A673 (cell line): ENCODE measurements around the gene TFDP2. TPM values are rescaled to one million over a fixed set of nuclear protein-coding genes. Genes with fewer than 3 reads are reported as not detected.

Experiments
- BruUV-seq: library from RNA; stranded (reverse); fragments of 400-500 nt; replicated peaks from 2 replicates; lab custom pipeline; 2021; lab: Mats Ljungman, UMichigan
- CTCF ChIA-PET: fragments of 300-600 bp; sonication (Branson Sonifier 250); formaldehyde crosslinking; loops from one replicate; lab custom pipeline; 2022; ENCODE audit warnings: antibody characterized with exemption; lab: Charles Lee
- POLR2A ChIA-PET: fragments of 300-600 bp; sonication (Branson Sonifier 250); formaldehyde crosslinking; loops from one replicate; lab custom pipeline; 2022; ENCODE audit warnings: antibody characterized with exemption; ENCODE audit not compliant: low non-redundant PET; lab: Charles Lee
- DNase-seq: peaks from one replicate; pipeline ENCODE4 v3.0.0-alpha.2; 2015; ENCODE audit warnings: low spot score
- H3K27ac ChIP-seq: fragments of 200-600 bp; sonication (generic); 2 replicates; pipeline ENCODE4 v1.5.1; 2016; ENCODE audit warnings: mixed run types, low read depth, mild to moderate bottlenecking, mixed read lengths, antibody characterized with exemption, low read length; ENCODE audit not compliant: poor library complexity, severe bottlenecking
- H3K27me3 ChIP-seq: fragments of 200-600 bp; sonication (generic); replicated peaks from 2 replicates; pipeline ENCODE4 v1.6.1; 2017; ENCODE audit warnings: mixed run types, low read depth, mild to moderate bottlenecking, mixed read lengths, antibody characterized with exemption, low read length; ENCODE audit not compliant: insufficient read depth, poor library complexity
- H3K36me3 ChIP-seq: fragments of 200-600 bp; sonication (generic); 2 replicates; pipeline ENCODE4 v1.6.1; 2016; ENCODE audit warnings: mixed run types, mild to moderate bottlenecking, mixed read lengths, antibody characterized with exemption, low read length; ENCODE audit not compliant: insufficient read depth, poor library complexity, severe bottlenecking
- H3K4me1 ChIP-seq: fragments of 200-600 bp; sonication (generic); 2 replicates; pipeline ENCODE4 v1.6.1; 2017; ENCODE audit warnings: mixed run types, mild to moderate bottlenecking, mixed read lengths, antibody characterized with exemption, low read length; ENCODE audit not compliant: insufficient read depth, poor library complexity, severe bottlenecking
- H3K4me3 ChIP-seq: fragments of 200-600 bp; sonication (generic); 2 replicates; pipeline ENCODE4 v1.5.1; 2016; ENCODE audit warnings: low read depth, mixed run types, mild to moderate bottlenecking, mixed read lengths, low read length; ENCODE audit not compliant: poor library complexity, severe bottlenecking
- H3K9me3 ChIP-seq: fragments of 200-600 bp; sonication (generic); 2 replicates; pipeline ENCODE4 v1.6.1; 2016; ENCODE audit warnings: mixed run types, low read depth, mild to moderate bottlenecking, mixed read lengths, antibody characterized with exemption, low read length; ENCODE audit not compliant: poor library complexity, severe bottlenecking
- CTCF ChIP-seq: fragments of 300-800, 200-600 bp; sonication (generic); conservative IDR thresholded peaks from 2 replicates; pipeline ENCODE4 v1.5.1; 2017; ENCODE audit warnings: low read depth, mild to moderate bottlenecking, antibody characterized with exemption, low read length, moderate library complexity, mixed read lengths
- EZH2 ChIP-seq: fragments of 200-600 bp; sonication (generic); IDR thresholded peaks from 2 replicates; pipeline ENCODE4 v1.6.1; 2017; ENCODE audit warnings: borderline replicate concordance, low read depth, mild to moderate bottlenecking, mixed read lengths, antibody characterized with exemption, low read length; ENCODE audit not compliant: poor library complexity, severe bottlenecking
- intact Hi-C: fragments of 100-400 bp; cut with micrococcal nuclease; formaldehyde crosslinking; loops from one replicate; pipeline ENCODE4 v1.10.0; 2022; ENCODE audit not compliant: unreplicated experiment
- total RNA-seq: library from RNA; stranded (reverse); gene quantifications from 2 replicates; pipeline ENCODE4 v1.2.3, GENCODE V29; 2021

TFDP2 gene
- total RNA-seq, 1 experiment from 2014 or later = 41.6 TPM

- ChIA-PET POLR2A (no interaction called here), CTCF (no interaction called here)
- Histone ChIP-seq H3K4me3 (no peak overlapping the region), H3K36me3 (peaks cover 6% of the 10 kb centered on the region), H3K27me3 (no peaks in the 10 kb centered on the region), H3K27ac (no peak overlapping the region), H3K9me3 (no peaks in the 10 kb centered on the region), H3K4me1 (no peaks in the 10 kb centered on the region)
- intact Hi-C loops = loop anchor here (10.0 kb wide), 1 partner anchor 159 kb away; no protein-coding TSS in a partner anchor
- DNase-seq = no peak
- no TSS peak for BruUV-seq
- TF ChIP-seq CTCF = no peak
These were observed 183.9 kb downstream of the TFDP2 start for GRCh38 chr3:141965471-141965870.

GRCh38 chr3:141963301-141963700, 186.0 kb downstream of the TFDP2 start:
- intact Hi-C loops = loop anchor here (2.0 to 10.0 kb wide), 2 partner anchors 162 to 318 kb away; no protein-coding TSS in a partner anchor
- no TSS peak for BruUV-seq
- no peak for TF ChIP-seq EZH2
- H3K27ac ChIP-seq = no peak overlapping the region
- H3K4me1 ChIP-seq = no peaks in the 10 kb centered on the region
- ChIA-PET POLR2A (no interaction called here), CTCF (no interaction called here)
- no peak for DNase-seq
- no peaks in the 10 kb centered on the region for H3K27me3 ChIP-seq
- no peak overlapping the region for H3K4me3 ChIP-seq
- peaks cover 6% of the 10 kb centered on the region for H3K36me3 ChIP-seq
- no peaks in the 10 kb centered on the region for H3K9me3 ChIP-seq

- intact Hi-C loops = loop anchor here (10.0 kb wide), 1 partner anchor 164 kb away; no protein-coding TSS in a partner anchor
- ChIA-PET CTCF (no interaction called here), POLR2A (no interaction called here)
- Histone ChIP-seq H3K4me1 (no peaks in the 10 kb centered on the region), H3K36me3 (peaks cover 6% of the 10 kb centered on the region), H3K27ac (no peak overlapping the region), H3K4me3 (no peak overlapping the region), H3K9me3 (no peaks in the 10 kb centered on the region), H3K27me3 (no peaks in the 10 kb centered on the region)
- no TSS peak for BruUV-seq
- DNase-seq = no peak
- TF ChIP-seq CTCF (no peak), EZH2 (no peak)
These were observed 188.6 kb downstream of the TFDP2 start for GRCh38 chr3:141960731-141961130.
